A549 (cell line): ENCODE data around the gene GPR62. TPM values are rescaled to one million over a fixed set of nuclear protein-coding genes. Genes with fewer than 3 reads are reported as not detected.

ENCODE experiments used
- ATAC-seq, 2 experiments: fragments of 200-7000 bp in 1 of 2; fragments of >200 bp in 1 of 2; cut with Nextera tagmentation in 1 of 2; cut with Tn5 transposase in 1 of 2; 3 replicates each; pipeline versions ENCODE4 v1.8.0 to v1.9.1; 2018 to 2020; ENCODE audit warnings: mild to moderate bottlenecking in 1 of 2, moderate library complexity in 1 of 2
- CTCF ChIA-PET: fragments of 300-600 bp; sonication (Branson Sonifier 250); formaldehyde crosslinking; extraction: SDS; loops from one replicate; lab custom pipeline; 2021; ENCODE audit warnings: antibody characterized with exemption, inconsistent platforms; lab: Yijun Ruan, JAX
- POLR2A ChIA-PET: fragments of 350-600 bp; formaldehyde crosslinking; extraction: SDS; loops from one replicate; lab custom pipeline; 2021; ENCODE audit warnings: antibody characterized with exemption, inconsistent platforms; lab: Yijun Ruan, JAX
- DNase-seq, 2 experiments: peaks; one replicate each; pipeline versions ENCODE4 v3.0.0 to v3.0.0-alpha.2; 2011 to 2016; ENCODE audit warnings: low read depth in 1 of 2, low spot score in 1 of 2
- FAIRE-seq: peaks from 2 replicates; lab custom pipeline; 2011; peaks lifted over from hg19 to GRCh38; lab: Jason Lieb, UNC
- H3K27ac ChIP-seq, 2 experiments: fragments of >200 bp; sonication (Bioruptor Twin); formaldehyde crosslinking; 3 replicates each; pipeline ENCODE4 v1.5.1; 2016 to 2017
- H3K4me1 ChIP-seq: fragments of >200 bp; sonication (Bioruptor Twin); formaldehyde crosslinking; 3 replicates; pipeline ENCODE4 v1.6.1; 2016
- H3K4me2 ChIP-seq: fragments of >200 bp; sonication (Bioruptor Twin); formaldehyde crosslinking; 3 replicates; pipeline ENCODE4 v1.6.1; 2016
- H3K4me3 ChIP-seq: fragments of >200 bp; sonication (Bioruptor Twin); formaldehyde crosslinking; 3 replicates; pipeline ENCODE4 v1.5.1; 2016
- H3K9me3 ChIP-seq: fragments of >200 bp; sonication (Bioruptor Twin); formaldehyde crosslinking; 3 replicates; pipeline ENCODE4 v1.6.1; 2016
- BHLHE40 ChIP-seq: IDR thresholded peaks from 2 replicates; pipeline ENCODE4 v1.6.1; 2012; ENCODE audit warnings: low read depth, low read length, inconsistent platforms
- CBX8 ChIP-seq: fragments of 200-600 bp; sonication (generic); IDR thresholded peaks from 2 replicates; pipeline ENCODE4 v1.6.1; 2016
- CEBPB ChIP-seq, 2 experiments: fragments of >200 bp in 1 of 2; sonication (Bioruptor Twin) in 1 of 2; formaldehyde crosslinking in 1 of 2; IDR thresholded peaks; 2 replicates each; pipeline ENCODE4 v1.6.1; 2012 to 2016
- EHF ChIP-seq: fragments of 250-450 bp; sonication (Bioruptor Pico); IDR thresholded peaks from 2 replicates; pipeline ENCODE4 v1.5.0; 2020; ENCODE audit warnings: mild to moderate bottlenecking
- FOSB ChIP-seq: fragments of 250-450 bp; sonication (Bioruptor Pico); IDR thresholded peaks from 2 replicates; pipeline ENCODE4 v1.5.0; 2020; ENCODE audit warnings: mild to moderate bottlenecking, moderate library complexity
- FOSL2 ChIP-seq, 2 experiments: fragments of 450-650 bp in 1 of 2; fragments of >200 bp in 1 of 2; sonication (Bioruptor Twin) in 1 of 2; formaldehyde crosslinking; IDR thresholded peaks; 2 replicates each; pipeline versions ENCODE4 v1.5.0 to v1.6.1; 2016 to 2020; ENCODE audit warnings: mild to moderate bottlenecking in 1 of 2, moderate library complexity in 1 of 2
- GATA3 ChIP-seq: IDR thresholded peaks from 2 replicates; pipeline ENCODE4 v1.6.1; 2012; ENCODE audit warnings: borderline replicate concordance
- HDAC2 ChIP-seq: fragments of 200-600 bp; sonication (generic); IDR thresholded peaks from 2 replicates; pipeline ENCODE4 v1.6.1; 2016
- HEYL ChIP-seq: fragments of 250-450 bp; sonication (Bioruptor Pico); IDR thresholded peaks from 2 replicates; pipeline ENCODE4 v1.8.0; 2021; ENCODE audit warnings: mild to moderate bottlenecking, moderate library complexity
- HOXA7 ChIP-seq: fragments of 250-450 bp; sonication (Bioruptor Pico); IDR thresholded peaks from 2 replicates; pipeline ENCODE4 v1.5.0; 2020; ENCODE audit warnings: mild to moderate bottlenecking, moderate library complexity
- HOXB13 ChIP-seq: fragments of 250-450 bp; sonication (Bioruptor Pico); IDR thresholded peaks from 2 replicates; pipeline ENCODE4 v1.5.0; 2020; ENCODE audit warnings: low read depth, mild to moderate bottlenecking, moderate library complexity
- HOXB5 ChIP-seq: fragments of 250-450 bp; sonication (Bioruptor Pico); IDR thresholded peaks from 2 replicates; pipeline ENCODE4 v1.5.0; 2020; ENCODE audit warnings: mild to moderate bottlenecking, moderate library complexity
- JUN ChIP-seq, 2 experiments: fragments of >200 bp; sonication (Bioruptor Twin); formaldehyde crosslinking; IDR thresholded peaks; 2 replicates in 1 of 2; 3 replicates in 1 of 2; pipeline ENCODE4 v1.6.1; 2016 to 2017
- JUNB ChIP-seq: fragments of >200 bp; sonication (Bioruptor Twin); formaldehyde crosslinking; IDR thresholded peaks from 2 replicates; pipeline ENCODE4 v1.6.1; 2016
- KDM1A ChIP-seq: fragments of 200-600 bp; sonication (generic); IDR thresholded peaks from 2 replicates; pipeline ENCODE4 v1.6.1; 2016; ENCODE audit warnings: low read depth, mild to moderate bottlenecking
- KDM5A ChIP-seq: fragments of 200-600 bp; sonication (generic); IDR thresholded peaks from 2 replicates; pipeline ENCODE4 v1.6.1; 2016; ENCODE audit warnings: antibody characterized with exemption, mild to moderate bottlenecking
- NFE2L2 ChIP-seq: fragments of 150-350 bp; conservative IDR thresholded peaks from 2 replicates; pipeline ENCODE4 v1.6.1; 2014; ENCODE audit warnings: low read length
- NPAS2 ChIP-seq: fragments of 250-450 bp; sonication (Bioruptor Pico); IDR thresholded peaks from 2 replicates; pipeline ENCODE4 v1.8.0; 2022; ENCODE audit warnings: mild to moderate bottlenecking, moderate library complexity, borderline replicate concordance
- PHF8 ChIP-seq: fragments of 200-600 bp; sonication (generic); IDR thresholded peaks from 2 replicates; pipeline ENCODE4 v1.6.1; 2016; ENCODE audit warnings: low read depth, mild to moderate bottlenecking, antibody characterized with exemption, moderate library complexity, borderline replicate concordance
- RARB ChIP-seq: fragments of 250-450 bp; sonication (Bioruptor Pico); IDR thresholded peaks from 2 replicates; pipeline ENCODE4 v1.8.0; 2021; ENCODE audit warnings: mild to moderate bottlenecking, moderate library complexity
- RCOR1 ChIP-seq: fragments of 150-350 bp; IDR thresholded peaks from 2 replicates; pipeline ENCODE4 v1.6.1; 2014; ENCODE audit warnings: antibody characterized with exemption, low read length, low read depth
- RFX5 ChIP-seq: fragments of 450-650 bp; IDR thresholded peaks from 2 replicates; pipeline ENCODE4 v1.7.1; 2014; ENCODE audit warnings: antibody characterized with exemption, mild to moderate bottlenecking, moderate library complexity
- ZSCAN20 ChIP-seq: fragments of 250-450 bp; sonication (Bioruptor Pico); IDR thresholded peaks from 2 replicates; pipeline ENCODE4 v1.8.0; 2022; ENCODE audit warnings: mild to moderate bottlenecking, moderate library complexity
- WGBS: methylation state at CpG from one replicate; pipeline ENCODE4 v1.1.6; 2017; ENCODE audit errors: missing lambda C conversion rate; 5-methylcytosine and 5-hydroxymethylcytosine counted together
- polyA plus RNA-seq, 4 experiments: library from polyadenylated mRNA; depleted of rRNA in 3 of 4; stranded (reverse); fragments of >200 nt; fragmentation: RNase III in 1 of 4; extraction: RNeasy Plus Mini Kit Qiagen cat#74134 plus additional on column Dnase treatment in 1 of 4; gene quantifications; 2 replicates in 3 of 4; 3 replicates in 1 of 4; pipeline ENCODE4 v1.2.3, GENCODE V29; 2011 to 2017
- TF ChIP-seq, protein P1 (sequence below): fragments of 250-450 bp; sonication (Bioruptor Pico); IDR thresholded peaks from 2 replicates; pipeline ENCODE4 v1.5.0; 2021; ENCODE audit warnings: mild to moderate bottlenecking, moderate library complexity, borderline replicate concordance
- TF ChIP-seq, protein P2 (sequence below): fragments of 200-600 bp; sonication (generic); IDR thresholded peaks from 2 replicates; pipeline ENCODE4 v1.6.1; 2016; ENCODE audit warnings: antibody characterized with exemption, mild to moderate bottlenecking, moderate library complexity

GPR62 gene
- polyA plus RNA-seq, 2 of the 4 experiments (the other 2 are of a cell fraction): 0.05 TPM; not detected in 1

DNA sequence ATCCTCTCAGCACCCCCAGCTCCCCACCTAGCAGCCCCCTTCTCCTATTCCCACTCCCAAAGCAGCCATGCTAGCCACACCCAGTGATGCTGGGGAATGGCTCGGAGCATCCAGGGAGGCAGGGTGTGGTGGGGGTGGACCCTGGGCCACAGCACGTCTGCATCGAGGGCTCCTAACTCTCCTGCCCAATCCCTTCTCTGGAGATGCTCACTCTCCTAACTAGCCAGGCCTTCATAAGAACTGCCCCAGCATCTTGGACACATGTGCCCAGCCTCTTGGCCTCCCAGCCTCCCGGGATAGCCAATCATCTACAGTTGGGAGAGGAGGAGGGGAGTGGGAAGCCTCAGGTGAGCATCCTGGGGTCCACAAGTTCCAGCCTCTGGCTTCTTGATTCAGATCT, 9.3 kb downstream of the GPR62 start:
- ChIA-PET POLR2A (no interaction called here), CTCF (interaction anchor here (1.6 to 5.4 kb wide), 3 partner anchors 10 to 23 kb away, joined by 6 to 36 read pairs (median 12); partner anchors contain the start of genes ABHD14A, ABHD14B, PARP3 and RRP9)
- TF ChIP-seq RARB (no peak), ZSCAN20 (CRISPR knock-in tag) (no peak), FOSB (CRISPR knock-in tag) (no peak), FOSL2 (IDR thresholded peaks at IDR 0.05) (no peak), FOSL2 (CRISPR knock-in tag; IDR thresholded peaks at IDR 0.05) (no peak), KDM5A (no peak), JUN (IDR thresholded peaks at IDR 0.05) (no peak), BHLHE40 (no peak), NFE2L2 (no peak)
- ATAC-seq (no peak), FAIRE-seq (no peak), DNase-seq (no peak)
- H3K4me1 ChIP-seq: peaks cover 13% of the 10 kb centered on the region
- no peak overlapping the region for H3K4me3 ChIP-seq
- 40% methylated on average over 1 of the region's 4 CpGs for WGBS
- H3K4me2 ChIP-seq: no peak overlapping the region
- no peaks in the 10 kb centered on the region for H3K9me3 ChIP-seq
- H3K27ac ChIP-seq: no peak overlapping the region

DNA sequence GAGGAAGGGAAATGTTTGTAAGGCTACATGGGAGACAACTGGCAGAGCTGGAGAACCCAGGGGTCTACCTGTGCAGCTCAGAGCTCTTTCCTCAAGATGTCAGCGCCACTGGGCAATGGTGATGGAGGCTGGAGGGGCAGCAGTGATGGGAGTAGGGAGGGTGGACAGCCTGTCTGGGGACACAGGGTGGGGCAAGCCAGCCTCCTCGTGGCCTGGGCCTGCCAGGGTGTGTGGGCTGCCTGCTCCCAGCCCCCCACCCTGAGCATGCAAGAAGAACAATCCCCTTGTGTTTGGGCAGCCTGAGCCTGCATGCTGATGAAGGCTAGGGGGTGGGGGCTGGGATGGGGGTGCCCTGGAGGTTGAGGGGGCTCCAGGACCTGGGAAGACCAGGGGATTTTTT, 10.8 kb downstream of the GPR62 start:
- ATAC-seq (no peak), DNase-seq (no peak), FAIRE-seq (no peak)
- TF ChIP-seq, protein P1, sequence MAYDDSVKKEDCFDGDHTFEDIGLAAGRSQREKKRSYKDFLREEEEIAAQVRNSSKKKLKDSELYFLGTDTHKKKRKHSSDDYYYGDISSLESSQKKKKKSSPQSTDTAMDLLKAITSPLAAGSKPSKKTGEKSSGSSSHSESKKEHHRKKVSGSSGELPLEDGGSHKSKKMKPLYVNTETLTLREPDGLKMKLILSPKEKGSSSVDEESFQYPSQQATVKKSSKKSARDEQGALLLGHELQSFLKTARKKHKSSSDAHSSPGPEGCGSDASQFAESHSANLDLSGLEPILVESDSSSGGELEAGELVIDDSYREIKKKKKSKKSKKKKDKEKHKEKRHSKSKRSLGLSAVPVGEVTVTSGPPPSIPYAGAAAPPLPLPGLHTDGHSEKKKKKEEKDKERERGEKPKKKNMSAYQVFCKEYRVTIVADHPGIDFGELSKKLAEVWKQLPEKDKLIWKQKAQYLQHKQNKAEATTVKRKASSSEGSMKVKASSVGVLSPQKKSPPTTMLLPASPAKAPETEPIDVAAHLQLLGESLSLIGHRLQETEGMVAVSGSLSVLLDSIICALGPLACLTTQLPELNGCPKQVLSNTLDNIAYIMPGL (CRISPR knock-in tag): no peak
- no peak for TF ChIP-seq HOXB5 (CRISPR knock-in tag)
- no peak for TF ChIP-seq RCOR1
- TF ChIP-seq KDM5A: no peak
- WGBS: 80% methylated on average over 1 of the region's 2 CpGs
- POLR2A ChIA-PET: no interaction called here
- Histone ChIP-seq H3K4me1 (peaks cover 13% of the 10 kb centered on the region), H3K27ac (no peak overlapping the region; a peak in 1 of 6 replicates), H3K4me2 (peak overlapping the region; percentile 84; the same call in 2 of the 3 replicates), H3K4me3 (no peak overlapping the region), H3K9me3 (no peaks in the 10 kb centered on the region)
- CTCF ChIA-PET: interaction anchor here (1.3 to 5.0 kb wide), 5 partner anchors 11 to 24 kb away, joined by 3 to 37 read pairs (median 6); partner anchors contain the start of genes PARP3 and RRP9

DNA sequence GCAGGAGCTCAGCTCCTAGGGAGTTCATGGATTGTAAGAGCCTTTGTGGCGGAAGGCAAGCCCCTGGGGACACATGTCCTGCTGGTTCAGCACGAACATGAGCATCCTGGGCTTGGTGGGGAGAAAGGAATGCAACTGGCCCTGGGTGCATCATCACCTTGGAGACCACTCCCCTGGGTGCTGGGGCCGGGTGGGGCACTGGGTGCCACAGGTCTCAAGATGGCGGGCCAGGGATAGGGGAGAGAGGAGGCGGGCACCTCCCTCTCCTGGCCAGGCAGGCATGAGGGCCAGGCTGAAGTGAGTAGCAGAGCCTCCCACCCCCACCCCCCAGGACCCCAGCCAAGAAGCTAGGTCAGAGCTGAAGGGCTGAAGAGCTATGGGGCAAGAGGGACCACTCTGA, 11.3 kb downstream of the GPR62 start:
- ChIA-PET CTCF (interaction anchor here (1.0 to 5.0 kb wide), 4 partner anchors 8 to 24 kb away, joined by 3 to 37 read pairs (median 3); partner anchors contain the start of genes PARP3 and RRP9), POLR2A (no interaction called here)
- TF ChIP-seq HDAC2: no peak
- TF ChIP-seq HEYL: no peak
- TF ChIP-seq FOSB (CRISPR knock-in tag): no peak
- no peak for TF ChIP-seq CBX8
- no peak for TF ChIP-seq HOXA7 (CRISPR knock-in tag)
- no peak for TF ChIP-seq NFE2L2
- TF ChIP-seq EHF (CRISPR knock-in tag): no peak
- no peak for TF ChIP-seq JUNB
- TF ChIP-seq, protein P1 (CRISPR knock-in tag): no peak
- no peak for TF ChIP-seq GATA3
- TF ChIP-seq HOXB13 (CRISPR knock-in tag): no peak
- TF ChIP-seq KDM1A: no peak
- TF ChIP-seq, protein P2, sequence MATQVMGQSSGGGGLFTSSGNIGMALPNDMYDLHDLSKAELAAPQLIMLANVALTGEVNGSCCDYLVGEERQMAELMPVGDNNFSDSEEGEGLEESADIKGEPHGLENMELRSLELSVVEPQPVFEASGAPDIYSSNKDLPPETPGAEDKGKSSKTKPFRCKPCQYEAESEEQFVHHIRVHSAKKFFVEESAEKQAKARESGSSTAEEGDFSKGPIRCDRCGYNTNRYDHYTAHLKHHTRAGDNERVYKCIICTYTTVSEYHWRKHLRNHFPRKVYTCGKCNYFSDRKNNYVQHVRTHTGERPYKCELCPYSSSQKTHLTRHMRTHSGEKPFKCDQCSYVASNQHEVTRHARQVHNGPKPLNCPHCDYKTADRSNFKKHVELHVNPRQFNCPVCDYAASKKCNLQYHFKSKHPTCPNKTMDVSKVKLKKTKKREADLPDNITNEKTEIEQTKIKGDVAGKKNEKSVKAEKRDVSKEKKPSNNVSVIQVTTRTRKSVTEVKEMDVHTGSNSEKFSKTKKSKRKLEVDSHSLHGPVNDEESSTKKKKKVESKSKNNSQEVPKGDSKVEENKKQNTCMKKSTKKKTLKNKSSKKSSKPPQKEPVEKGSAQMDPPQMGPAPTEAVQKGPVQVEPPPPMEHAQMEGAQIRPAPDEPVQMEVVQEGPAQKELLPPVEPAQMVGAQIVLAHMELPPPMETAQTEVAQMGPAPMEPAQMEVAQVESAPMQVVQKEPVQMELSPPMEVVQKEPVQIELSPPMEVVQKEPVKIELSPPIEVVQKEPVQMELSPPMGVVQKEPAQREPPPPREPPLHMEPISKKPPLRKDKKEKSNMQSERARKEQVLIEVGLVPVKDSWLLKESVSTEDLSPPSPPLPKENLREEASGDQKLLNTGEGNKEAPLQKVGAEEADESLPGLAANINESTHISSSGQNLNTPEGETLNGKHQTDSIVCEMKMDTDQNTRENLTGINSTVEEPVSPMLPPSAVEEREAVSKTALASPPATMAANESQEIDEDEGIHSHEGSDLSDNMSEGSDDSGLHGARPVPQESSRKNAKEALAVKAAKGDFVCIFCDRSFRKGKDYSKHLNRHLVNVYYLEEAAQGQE: no peak
- TF ChIP-seq NPAS2: no peak
- TF ChIP-seq KDM5A: no peak
- no peak for TF ChIP-seq CEBPB (IDR thresholded peaks at IDR 0.05)
- TF ChIP-seq PHF8: no peak
- TF ChIP-seq RCOR1: no peak
- TF ChIP-seq RFX5: no peak
- Histone ChIP-seq H3K4me2 (peak overlapping the region; percentile 84), H3K27ac (peak overlapping the region; percentile 91 to 100; a peak in 4 of 6 replicates), H3K9me3 (no peaks in the 10 kb centered on the region), H3K4me3 (peak overlapping the region; percentile 79), H3K4me1 (peaks cover 13% of the 10 kb centered on the region)
- no peak for FAIRE-seq
- WGBS: 100% methylated on average over 2 of the region's 5 CpGs
- no peak for ATAC-seq
- DNase-seq: no peak
